HepG2 (cell line): ENCODE results near the gene ST6GALNAC6. TPM values are rescaled to one million over a fixed set of nuclear protein-coding genes. Genes with fewer than 3 reads are reported as not detected.
A peak's percentile ranks its signal among the peaks of the same experiment; 100 is the strongest.

Source experiments
- ARID2 ChIP-seq: sonication (generic); formaldehyde crosslinking; IDR thresholded peaks from 2 replicates; pipeline ENCODE4 v1.8.1; 2022; ENCODE audit warnings: mild to moderate bottlenecking, missing genetic modification reagents, borderline replicate concordance
- ARNT2 ChIP-seq: sonication (generic); formaldehyde crosslinking; IDR thresholded peaks from 2 replicates; pipeline ENCODE4 v1.8.0; 2022; ENCODE audit warnings: mild to moderate bottlenecking, low read depth, missing genetic modification reagents, moderate library complexity
- EZH2 ChIP-seq: conservative IDR thresholded peaks from 2 replicates; pipeline ENCODE4 v1.6.1; 2012; ENCODE audit warnings: mild to moderate bottlenecking, low read depth, low read length, moderate library complexity
- KLF13 ChIP-seq: sonication (generic); formaldehyde crosslinking; IDR thresholded peaks from 2 replicates; pipeline ENCODE4 v1.4.0; 2020; ENCODE audit warnings: mild to moderate bottlenecking, missing genetic modification reagents
- NPAS2 ChIP-seq: sonication (generic); formaldehyde crosslinking; IDR thresholded peaks from 2 replicates; pipeline ENCODE4 v1.8.0; 2022; ENCODE audit warnings: mild to moderate bottlenecking, missing genetic modification reagents, borderline replicate concordance
- RFXANK ChIP-seq: IDR thresholded peaks from 2 replicates; pipeline ENCODE4 v1.6.1; 2016
- SIX1 ChIP-seq: sonication (generic); formaldehyde crosslinking; IDR thresholded peaks from 2 replicates; pipeline ENCODE4 v1.4.0; 2020; ENCODE audit warnings: missing genetic modification reagents, borderline replicate concordance
- SMYD3 ChIP-seq: sonication (generic); formaldehyde crosslinking; IDR thresholded peaks from 2 replicates; pipeline ENCODE4 v1.8.1; 2023; ENCODE audit warnings: mild to moderate bottlenecking, missing genetic modification reagents
- STAG1 ChIP-seq: sonication (generic); formaldehyde crosslinking; IDR thresholded peaks from 2 replicates; pipeline ENCODE4 v1.4.0; 2020; ENCODE audit warnings: missing genetic modification reagents
- ZBTB20 ChIP-seq: sonication (generic); formaldehyde crosslinking; IDR thresholded peaks from 2 replicates; pipeline ENCODE4 v1.8.1; 2023; ENCODE audit warnings: missing genetic modification reagents, low read depth, mild to moderate bottlenecking, borderline replicate concordance
- ZNF136 ChIP-seq: sonication (generic); formaldehyde crosslinking; IDR thresholded peaks from 2 replicates; pipeline ENCODE4 v1.8.1; 2022; ENCODE audit warnings: low read depth, mild to moderate bottlenecking, moderate library complexity, missing genetic modification reagents
- ZNF44 ChIP-seq: sonication (generic); formaldehyde crosslinking; IDR thresholded peaks from 2 replicates; pipeline ENCODE4 v1.5.1; 2020; ENCODE audit warnings: mild to moderate bottlenecking, missing genetic modification reagents
- ZNF615 ChIP-seq: sonication (generic); formaldehyde crosslinking; IDR thresholded peaks from 2 replicates; pipeline ENCODE4 v1.5.0; 2020; ENCODE audit warnings: mild to moderate bottlenecking, missing genetic modification reagents, borderline replicate concordance
- ZNF660 ChIP-seq: sonication (generic); formaldehyde crosslinking; IDR thresholded peaks from 2 replicates; pipeline ENCODE4 v1.5.1; 2020; ENCODE audit warnings: mild to moderate bottlenecking, low read depth, missing genetic modification reagents, borderline replicate concordance
- polyA plus RNA-seq, 8 experiments: library from polyadenylated mRNA; depleted of rRNA in 3 of 8; stranded (reverse) in 7 of 8; unstranded in 1 of 8; fragments of >200 nt; fragmentation: Illumina TruSeq in 4 of 8; extraction: Trizol in 4 of 8; gene quantifications; 2 replicates each; pipeline versions ENCODE4 v1.2.1 to v1.2.3, GENCODE V29; 2011 to 2016; ENCODE audit warnings: low read depth in 4 of 8, missing spikeins in 1 of 8, mixed read lengths in 1 of 8; ENCODE audit not compliant: insufficient read depth in 1 of 8
- total RNA-seq, 5 experiments: library from RNA; depleted of rRNA; stranded (reverse); fragments of >200 nt; fragmentation: Illumina TruSeq; extraction: Trizol; gene quantifications; 2 replicates each; pipeline ENCODE4 v1.2.3, GENCODE V29; 2016; ENCODE audit warnings: low read depth in 1 of 5
- TF ChIP-seq, protein P1 (sequence below): sonication (generic); formaldehyde crosslinking; IDR thresholded peaks from 2 replicates; pipeline ENCODE4 v1.9.0; 2022; ENCODE audit warnings: missing genetic modification reagents, mild to moderate bottlenecking, borderline replicate concordance
- TF ChIP-seq, protein P2 (sequence below): sonication (generic); formaldehyde crosslinking; IDR thresholded peaks from 2 replicates; pipeline ENCODE4 v1.8.0; 2022; ENCODE audit warnings: low read depth, missing genetic modification reagents
- TF ChIP-seq, protein P3 (sequence below): sonication (generic); formaldehyde crosslinking; IDR thresholded peaks from 2 replicates; pipeline ENCODE4 v1.9.0; 2021; ENCODE audit warnings: missing genetic modification reagents, mild to moderate bottlenecking, borderline replicate concordance
- TF ChIP-seq, protein P4 (sequence below): sonication (generic); formaldehyde crosslinking; IDR thresholded peaks from 2 replicates; pipeline ENCODE4 v1.5.0; 2020; ENCODE audit warnings: mild to moderate bottlenecking, missing genetic modification reagents
- TF ChIP-seq, protein P5 (sequence below): sonication (generic); formaldehyde crosslinking; IDR thresholded peaks from 2 replicates; pipeline ENCODE4 v1.4.0; 2020; ENCODE audit warnings: missing genetic modification reagents, borderline replicate concordance

ST6GALNAC6 gene
- total and polyA plus RNA-seq, 2 of the 13 experiments (the other 11 are each of a cell fraction or from before 2014, with no cell fraction given): 18.5 to 65.4 TPM

DNA sequence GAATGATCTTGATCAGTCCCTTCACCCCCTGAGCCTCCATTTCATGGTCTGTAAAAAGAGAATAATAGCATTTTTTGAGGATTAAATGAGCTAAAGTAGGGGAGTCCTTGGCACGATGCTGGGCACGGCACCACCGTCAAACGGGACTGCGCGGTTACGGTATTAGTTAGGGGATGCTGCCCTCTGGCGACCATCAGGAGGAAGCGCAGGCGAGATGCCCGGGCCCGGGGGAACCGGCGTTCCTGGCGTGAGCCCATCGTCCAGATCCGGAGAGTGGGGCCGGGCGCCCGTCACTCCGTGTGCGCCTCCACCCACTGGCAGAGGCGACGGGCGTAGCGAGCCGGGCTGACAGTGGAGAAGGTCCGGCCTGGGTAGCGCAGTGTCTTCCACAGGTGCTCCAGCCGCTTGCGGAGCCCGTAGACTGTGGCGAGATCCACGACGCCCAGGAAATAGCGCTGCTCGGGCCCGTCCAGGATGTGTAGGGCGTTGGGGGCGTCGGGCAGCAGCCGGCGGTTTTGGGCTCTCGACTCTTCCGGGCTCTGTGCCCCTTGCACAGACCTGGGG, 22.2 kb upstream of the ST6GALNAC6 start (continued):
- no peak for TF ChIP-seq NPAS2 (CRISPR knock-in tag)
- TF ChIP-seq ZNF136: no peak; the same call in 1 of the 2 replicates
- TF ChIP-seq ZBTB20 (CRISPR knock-in tag): no peak
- no peak for TF ChIP-seq ZNF615 (CRISPR knock-in tag)
- no peak for TF ChIP-seq ZNF660 (CRISPR knock-in tag)
- TF ChIP-seq, protein P1, sequence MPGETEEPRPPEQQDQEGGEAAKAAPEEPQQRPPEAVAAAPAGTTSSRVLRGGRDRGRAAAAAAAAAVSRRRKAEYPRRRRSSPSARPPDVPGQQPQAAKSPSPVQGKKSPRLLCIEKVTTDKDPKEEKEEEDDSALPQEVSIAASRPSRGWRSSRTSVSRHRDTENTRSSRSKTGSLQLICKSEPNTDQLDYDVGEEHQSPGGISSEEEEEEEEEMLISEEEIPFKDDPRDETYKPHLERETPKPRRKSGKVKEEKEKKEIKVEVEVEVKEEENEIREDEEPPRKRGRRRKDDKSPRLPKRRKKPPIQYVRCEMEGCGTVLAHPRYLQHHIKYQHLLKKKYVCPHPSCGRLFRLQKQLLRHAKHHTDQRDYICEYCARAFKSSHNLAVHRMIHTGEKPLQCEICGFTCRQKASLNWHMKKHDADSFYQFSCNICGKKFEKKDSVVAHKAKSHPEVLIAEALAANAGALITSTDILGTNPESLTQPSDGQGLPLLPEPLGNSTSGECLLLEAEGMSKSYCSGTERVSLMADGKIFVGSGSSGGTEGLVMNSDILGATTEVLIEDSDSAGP (CRISPR knock-in tag): peak; percentile 39; the same call in 1 of the 2 replicates
- TF ChIP-seq, protein P2, sequence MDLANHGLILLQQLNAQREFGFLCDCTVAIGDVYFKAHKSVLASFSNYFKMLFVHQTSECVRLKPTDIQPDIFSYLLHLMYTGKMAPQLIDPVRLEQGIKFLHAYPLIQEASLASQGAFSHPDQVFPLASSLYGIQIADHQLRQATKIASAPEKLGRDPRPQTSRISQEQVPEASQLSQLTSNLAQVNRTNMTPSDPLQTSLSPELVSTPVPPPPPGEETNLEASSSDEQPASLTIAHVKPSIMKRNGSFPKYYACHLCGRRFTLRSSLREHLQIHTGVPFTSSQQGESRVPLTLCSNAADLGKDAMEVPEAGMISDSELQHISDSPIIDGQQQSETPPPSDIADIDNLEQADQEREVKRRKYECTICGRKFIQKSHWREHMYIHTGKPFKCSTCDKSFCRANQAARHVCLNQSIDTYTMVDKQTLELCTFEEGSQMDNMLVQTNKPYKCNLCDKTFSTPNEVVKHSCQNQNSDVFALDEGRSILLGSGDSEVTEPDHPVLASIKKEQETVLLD (CRISPR knock-in tag): no peak
- TF ChIP-seq ARNT2 (CRISPR knock-in tag): no peak
- TF ChIP-seq, protein P3, sequence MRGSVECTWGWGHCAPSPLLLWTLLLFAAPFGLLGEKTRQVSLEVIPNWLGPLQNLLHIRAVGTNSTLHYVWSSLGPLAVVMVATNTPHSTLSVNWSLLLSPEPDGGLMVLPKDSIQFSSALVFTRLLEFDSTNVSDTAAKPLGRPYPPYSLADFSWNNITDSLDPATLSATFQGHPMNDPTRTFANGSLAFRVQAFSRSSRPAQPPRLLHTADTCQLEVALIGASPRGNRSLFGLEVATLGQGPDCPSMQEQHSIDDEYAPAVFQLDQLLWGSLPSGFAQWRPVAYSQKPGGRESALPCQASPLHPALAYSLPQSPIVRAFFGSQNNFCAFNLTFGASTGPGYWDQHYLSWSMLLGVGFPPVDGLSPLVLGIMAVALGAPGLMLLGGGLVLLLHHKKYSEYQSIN (CRISPR knock-in tag): no peak
- no peak for TF ChIP-seq KLF13
- TF ChIP-seq ARID2 (CRISPR knock-in tag): no peak
- TF ChIP-seq SIX1: no peak
- TF ChIP-seq RFXANK: no peak
- TF ChIP-seq ZNF44 (CRISPR knock-in tag): 0 out of 2 replicates have a peak, but pooled peaks have one; percentile 35
- TF ChIP-seq, protein P4, sequence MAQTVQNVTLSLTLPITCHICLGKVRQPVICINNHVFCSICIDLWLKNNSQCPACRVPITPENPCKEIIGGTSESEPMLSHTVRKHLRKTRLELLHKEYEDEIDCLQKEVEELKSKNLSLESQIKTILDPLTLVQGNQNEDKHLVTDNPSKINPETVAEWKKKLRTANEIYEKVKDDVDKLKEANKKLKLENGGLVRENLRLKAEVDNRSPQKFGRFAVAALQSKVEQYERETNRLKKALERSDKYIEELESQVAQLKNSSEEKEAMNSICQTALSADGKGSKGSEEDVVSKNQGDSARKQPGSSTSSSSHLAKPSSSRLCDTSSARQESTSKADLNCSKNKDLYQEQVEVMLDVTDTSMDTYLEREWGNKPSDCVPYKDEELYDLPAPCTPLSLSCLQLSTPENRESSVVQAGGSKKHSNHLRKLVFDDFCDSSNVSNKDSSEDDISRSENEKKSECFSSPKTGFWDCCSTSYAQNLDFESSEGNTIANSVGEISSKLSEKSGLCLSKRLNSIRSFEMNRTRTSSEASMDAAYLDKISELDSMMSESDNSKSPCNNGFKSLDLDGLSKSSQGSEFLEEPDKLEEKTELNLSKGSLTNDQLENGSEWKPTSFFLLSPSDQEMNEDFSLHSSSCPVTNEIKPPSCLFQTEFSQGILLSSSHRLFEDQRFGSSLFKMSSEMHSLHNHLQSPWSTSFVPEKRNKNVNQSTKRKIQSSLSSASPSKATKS (CRISPR knock-in tag): no peak
- TF ChIP-seq EZH2: no peak
- TF ChIP-seq, protein P5, sequence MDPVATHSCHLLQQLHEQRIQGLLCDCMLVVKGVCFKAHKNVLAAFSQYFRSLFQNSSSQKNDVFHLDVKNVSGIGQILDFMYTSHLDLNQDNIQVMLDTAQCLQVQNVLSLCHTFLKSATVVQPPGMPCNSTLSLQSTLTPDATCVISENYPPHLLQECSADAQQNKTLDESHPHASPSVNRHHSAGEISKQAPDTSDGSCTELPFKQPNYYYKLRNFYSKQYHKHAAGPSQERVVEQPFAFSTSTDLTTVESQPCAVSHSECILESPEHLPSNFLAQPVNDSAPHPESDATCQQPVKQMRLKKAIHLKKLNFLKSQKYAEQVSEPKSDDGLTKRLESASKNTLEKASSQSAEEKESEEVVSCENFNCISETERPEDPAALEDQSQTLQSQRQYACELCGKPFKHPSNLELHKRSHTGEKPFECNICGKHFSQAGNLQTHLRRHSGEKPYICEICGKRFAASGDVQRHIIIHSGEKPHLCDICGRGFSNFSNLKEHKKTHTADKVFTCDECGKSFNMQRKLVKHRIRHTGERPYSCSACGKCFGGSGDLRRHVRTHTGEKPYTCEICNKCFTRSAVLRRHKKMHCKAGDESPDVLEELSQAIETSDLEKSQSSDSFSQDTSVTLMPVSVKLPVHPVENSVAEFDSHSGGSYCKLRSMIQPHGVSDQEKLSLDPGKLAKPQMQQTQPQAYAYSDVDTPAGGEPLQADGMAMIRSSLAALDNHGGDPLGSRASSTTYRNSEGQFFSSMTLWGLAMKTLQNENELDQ (CRISPR knock-in tag): no peak
- TF ChIP-seq STAG1 (CRISPR knock-in tag): peak; percentile 98
- no peak for TF ChIP-seq SMYD3
